Measurements from ENCODE around the gene TAL1.

Gene TAL1

DNA sequence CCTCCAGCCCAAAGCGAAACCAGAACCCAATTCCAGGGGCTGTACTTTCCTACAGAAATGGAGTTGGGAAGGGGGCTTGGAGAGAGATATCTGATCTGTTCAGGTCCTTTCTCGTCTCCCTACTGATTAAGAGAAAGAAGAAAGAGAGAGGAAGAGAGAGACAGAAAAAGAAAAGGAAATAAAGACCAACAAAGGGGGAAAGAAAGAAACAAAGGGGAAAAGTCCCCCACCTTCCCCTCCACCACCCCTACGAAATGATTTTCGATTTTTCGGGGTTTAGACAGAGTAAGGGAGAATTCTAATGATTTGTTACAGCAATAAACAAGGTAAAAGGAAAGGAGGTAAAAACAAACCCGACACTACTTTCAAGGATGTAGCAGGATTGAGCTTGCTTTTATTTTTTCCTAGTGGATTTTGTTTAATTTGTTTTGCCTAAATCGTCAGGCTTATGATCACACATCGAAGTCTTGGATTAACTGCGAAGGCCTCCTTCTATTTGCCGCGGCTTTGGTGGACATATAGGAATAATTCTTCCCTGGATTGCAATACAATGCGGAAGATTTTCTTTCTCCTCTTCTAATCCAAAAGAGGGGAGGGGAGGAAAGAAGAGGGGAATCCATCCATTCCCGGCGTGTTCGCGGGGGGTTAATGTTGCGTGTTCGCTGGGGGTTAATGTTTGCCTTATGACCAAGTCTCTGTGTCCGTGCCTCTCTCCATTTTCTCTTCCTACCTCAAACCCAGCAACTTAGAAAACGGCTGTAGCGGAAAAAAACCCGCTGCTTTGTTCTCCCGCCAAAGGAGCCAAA lies 1.9 kb downstream of the TAL1 start:
- no peak for DNase-seq (ENCODE audit: low read depth, low spot score)

DNA sequence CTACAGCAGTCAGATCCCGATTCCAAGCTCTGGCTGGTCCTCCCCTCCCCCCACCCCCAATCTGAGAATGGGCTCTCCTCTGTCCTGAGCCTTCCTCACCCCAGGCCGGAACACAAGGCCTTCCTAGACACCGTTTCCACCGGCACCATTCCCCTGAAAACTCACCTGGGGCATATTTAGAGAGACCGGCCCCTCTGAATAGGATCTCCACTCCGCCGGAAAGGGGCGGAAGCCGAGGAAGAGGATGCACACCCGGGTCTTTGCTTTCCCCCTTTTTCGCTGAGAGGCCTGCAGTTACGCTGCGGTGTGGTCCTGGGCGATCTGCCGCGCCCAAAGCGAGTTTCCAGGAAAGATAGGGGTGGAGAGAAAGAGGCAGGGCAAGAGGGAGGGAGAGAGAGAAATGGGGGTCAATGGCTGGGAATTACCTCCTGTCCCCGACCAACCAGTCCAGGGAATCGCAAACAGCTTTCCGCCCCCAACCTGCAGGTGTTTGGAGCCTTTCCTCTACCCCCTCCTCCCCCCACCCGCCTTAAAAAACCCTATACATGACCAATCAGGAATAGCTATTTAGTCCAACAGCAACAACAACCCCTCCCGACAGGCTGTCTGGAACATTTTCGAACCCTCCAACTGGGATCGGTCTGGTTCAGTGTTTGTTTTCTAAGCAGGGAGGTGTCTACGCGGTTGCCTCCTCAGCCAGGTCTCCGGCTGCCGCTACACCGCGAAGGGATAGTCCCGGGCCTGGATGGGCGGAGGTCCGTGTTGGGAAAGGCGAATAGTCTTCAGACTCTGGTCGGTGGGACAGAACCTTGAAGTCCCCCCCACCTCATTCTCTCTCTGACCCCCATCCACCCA lies 2.8 kb downstream of the TAL1 start:
- no peak for DNase-seq (ENCODE audit: low read depth, low spot score)

DNA sequence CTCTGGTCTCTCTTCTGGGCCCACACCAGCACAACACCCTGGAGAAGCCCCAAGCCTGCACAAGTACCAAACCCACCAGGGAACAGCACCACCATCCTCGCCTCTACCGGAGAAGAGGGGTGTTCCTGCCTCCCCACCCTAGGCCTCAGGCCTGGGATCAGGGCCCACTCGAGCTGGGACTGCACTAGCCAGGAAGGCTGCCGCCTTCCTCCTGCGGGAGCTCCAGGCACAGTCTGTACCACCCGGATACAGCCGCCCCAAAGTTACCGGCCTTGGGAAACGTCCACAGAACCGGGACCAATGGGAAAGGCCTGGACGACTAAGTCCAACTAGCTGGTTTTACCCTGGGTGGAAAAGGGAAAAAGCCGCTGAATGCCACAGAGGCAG lies 3.4 kb downstream of the TAL1 start:
- DNase-seq (ENCODE audit: low read depth, low spot score) = no peak

DNA sequence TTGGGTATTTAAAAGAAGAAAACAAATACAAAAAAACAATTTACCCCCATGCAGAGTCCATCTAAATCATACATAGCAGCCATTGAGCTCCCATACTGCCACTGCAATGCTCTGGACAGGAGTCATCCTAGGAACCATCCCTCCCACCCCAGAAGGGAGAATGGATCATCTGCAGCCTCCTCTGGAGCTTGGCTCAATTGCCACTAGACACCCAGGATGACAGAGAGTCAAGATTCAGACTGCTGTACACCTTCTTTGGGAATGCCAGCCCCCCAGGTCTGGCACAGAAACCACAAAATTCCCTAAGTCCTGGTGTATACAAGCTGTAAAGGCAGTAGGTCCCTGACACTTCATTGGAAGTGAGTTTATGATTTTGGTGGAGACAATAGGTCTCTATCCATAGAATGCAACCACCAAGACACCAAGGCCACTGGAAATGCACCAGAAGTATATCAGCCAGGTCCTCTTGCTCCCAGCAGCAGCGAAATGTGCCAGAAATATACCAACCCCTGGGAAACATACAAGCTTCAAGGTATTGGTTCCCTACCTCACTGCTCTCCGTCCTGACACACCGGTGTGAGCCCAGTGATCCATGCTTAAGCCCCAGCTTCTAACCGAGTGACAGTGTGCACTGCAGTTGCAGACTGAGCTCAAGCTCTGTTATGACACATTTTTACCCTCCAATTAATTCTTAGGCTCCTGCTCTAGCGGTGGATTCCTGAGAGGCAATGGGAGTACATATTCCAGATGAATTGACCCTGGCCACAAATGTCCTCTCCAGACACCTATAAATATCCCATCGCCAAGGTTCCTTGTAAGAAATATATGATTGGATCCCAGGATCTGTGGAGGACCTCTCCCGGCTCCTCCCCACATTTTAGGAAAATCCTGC lies 4.4 kb downstream of the TAL1 start:
- DNase-seq (ENCODE audit: low read depth, low spot score) = no peak

DNA sequence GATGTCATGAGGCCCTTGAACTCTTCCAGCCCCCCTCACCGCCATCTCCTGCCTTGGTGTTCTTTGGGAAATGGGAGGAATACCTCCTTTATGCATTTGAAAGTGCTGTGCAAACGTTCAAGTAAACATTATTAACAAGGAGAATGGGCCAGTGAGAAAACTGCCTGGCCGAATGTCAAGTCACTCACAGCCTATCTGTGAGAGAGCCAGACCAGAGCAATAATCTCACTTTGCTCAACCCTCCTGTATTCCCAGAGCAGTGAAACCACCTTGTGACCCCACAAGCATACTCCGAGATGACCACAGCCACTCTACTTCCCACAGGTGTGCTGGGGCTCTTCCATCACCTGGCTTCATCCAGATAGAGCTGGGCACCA lies 5.2 kb downstream of the TAL1 start:
- DNase-seq (ENCODE audit: low read depth, low spot score) = no peak

DNA sequence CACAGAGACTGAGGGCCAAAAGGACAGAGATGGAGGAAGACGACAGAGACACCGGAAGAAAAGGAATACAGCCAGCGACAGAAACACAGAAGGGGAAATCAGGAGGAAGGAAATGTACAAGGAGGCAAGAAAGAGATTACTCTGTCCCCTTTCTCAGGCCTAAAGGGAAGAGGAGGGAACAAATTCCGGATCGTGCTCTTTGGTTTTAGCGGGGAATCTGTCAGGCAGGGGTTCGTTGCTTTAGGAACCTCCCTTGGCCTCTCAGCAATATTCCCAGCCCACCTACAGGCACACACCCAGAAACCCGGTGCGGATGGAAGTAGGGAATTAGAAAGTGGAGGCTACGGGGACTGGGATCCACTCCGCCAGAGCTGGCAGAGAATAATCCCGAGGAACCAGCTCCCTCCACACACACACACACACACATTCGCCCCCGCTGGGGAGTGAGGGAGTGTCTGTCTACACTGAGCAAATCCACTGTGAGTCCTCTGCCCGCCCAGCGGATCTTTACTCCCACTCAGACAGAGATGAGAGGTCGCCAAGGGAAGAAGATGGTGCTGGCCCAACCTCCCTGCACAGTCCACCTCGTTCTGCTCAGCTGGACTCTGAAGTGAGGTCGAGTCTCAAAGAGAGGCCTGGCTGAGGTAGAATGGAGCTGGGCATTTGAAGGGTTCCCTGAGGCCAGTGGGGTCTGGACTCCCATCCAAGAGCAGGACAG lies 5.7 kb downstream of the TAL1 start:
- no peak for DNase-seq (ENCODE audit: low read depth, low spot score)

DNA sequence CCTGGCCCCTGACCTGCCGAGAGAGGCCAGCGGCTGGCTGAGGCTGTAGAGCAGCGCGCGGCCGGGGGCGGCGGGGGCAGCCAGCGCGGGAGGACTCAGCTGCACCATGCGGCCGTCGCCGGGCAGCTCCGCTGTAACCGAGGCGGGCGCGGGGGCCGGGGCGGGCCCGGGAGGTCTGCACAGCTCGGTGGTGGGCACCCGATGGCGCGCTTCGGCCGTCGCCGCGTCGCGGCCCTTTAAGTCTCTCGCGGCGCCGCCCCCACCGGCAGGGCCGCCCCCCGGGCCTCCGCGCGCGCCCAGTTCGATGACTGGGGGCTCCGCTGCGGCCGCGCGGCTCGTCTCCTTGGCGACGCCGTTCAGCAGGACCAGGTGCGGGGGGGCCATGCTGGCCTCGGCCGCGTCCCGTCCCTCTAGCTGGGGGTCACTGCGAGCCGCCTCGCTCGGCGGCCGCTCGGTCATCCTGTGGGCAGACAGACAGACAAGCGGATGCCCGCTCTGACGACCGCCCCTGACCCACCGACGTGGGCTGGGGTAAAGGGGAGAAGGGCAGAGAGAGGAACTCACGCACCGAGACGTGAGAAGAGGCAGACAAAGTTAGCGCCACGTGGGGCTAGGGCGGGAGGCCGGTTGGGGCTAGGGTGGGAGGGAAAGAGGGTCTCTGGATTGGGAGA lies 6.5 kb downstream of the TAL1 start:
- no peak for DNase-seq (ENCODE audit: low read depth, low spot score)

DNA sequence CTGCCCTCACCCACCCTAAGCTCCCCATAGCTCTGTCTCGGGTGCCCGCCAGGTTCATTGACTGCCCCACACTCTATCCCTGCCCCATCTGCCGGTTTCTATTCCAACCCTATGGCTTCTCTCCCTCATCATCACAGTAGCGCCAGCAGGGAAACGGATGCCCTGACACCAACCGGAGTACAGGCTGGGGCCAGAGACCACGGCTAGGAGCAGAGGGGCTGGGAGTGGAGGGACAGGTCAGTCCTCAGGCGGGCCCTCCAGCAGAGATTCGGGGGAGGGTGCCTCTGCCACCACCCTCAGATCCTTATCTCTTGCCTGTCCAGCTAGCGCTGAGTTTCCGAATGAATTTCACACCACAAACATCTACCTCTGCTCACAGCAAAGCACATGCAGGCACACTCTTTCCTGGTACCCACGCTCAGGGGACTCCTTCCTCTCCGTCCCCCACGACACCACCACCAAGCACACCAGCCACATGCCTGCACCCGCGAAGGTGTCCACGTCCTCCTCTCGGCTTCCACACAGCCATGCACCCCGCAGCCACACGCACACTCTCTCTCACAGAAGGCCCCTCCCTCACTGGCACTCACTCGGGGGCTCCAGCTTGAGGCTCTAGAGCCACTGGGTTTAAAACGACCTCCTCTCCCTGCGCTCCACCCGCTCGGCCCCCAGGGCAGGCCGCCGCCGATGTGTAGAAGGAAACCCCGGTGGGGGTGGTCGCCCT lies 7.2 kb downstream of the TAL1 start:
- DNase-seq (ENCODE audit: low read depth, low spot score) = no peak

DNA sequence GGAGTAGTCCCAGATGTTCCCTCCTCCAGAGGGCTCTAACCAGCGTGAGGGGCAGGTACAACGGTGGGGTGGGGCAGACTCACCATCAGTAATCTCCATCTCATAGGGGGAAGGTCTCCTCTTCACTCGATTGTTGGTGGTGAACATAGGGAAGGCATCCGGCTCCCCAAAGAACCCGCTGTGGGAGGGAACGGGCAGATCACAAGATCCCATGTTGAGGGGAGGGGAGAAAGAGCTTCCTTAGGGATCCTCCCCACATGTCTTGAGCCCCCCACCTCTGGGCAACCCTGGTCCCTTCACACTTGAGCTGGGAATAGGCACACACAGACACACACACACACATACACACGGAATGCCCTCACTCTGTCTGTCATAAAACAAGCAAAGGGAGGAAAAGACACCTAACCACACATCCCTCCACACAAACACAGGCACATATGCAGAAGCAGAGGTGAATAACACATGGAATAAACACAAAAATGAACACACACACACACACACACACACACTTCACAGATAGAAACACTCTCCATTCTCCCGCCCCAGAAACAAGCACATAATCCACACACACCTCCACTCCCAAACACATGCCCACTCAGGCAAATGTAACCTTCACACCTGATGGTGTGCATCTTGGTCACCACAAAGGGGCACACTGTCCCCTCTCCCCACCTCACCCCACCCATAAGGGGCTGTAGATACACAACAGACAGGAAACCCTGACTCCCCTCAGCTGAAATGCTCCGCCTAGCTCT lies 7.9 kb downstream of the TAL1 start:
- DNase-seq (ENCODE audit: low read depth, low spot score) = no peak

DNA sequence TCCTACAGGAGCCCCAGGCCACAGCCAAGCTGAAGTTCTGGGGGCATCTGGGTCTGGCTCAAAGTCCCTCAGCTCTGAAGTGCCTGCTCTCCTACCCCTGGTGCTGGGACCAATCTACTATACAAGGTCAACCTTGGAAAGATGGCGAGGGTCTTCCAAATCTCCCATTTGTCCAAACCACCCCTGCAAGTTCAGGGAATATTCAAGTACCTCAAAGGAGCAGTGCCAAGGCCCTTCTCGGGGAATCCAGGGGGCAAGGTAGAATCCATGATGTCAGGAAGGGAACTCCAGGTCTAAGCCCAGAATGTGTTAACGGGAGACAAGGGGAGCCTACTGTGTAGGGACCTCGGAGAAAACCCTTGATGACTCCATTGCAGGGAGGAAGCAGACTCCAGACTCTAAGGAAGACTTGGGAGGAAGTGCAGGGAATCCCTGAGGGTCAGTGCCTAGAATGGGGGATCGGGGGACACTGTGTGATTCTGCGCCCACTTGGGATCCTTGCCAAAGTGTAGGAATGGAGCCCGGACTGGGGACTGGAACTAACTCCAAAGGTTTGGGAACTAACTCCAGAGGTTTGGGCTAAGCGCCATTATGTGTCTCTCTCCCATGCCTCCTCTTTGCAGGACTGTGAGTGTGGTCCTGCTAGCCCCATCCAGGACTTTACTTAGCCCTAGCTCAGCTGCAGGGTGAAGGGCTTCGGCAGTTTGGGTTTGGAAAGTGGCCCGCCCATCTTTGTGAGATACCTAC lies 8.7 kb downstream of the TAL1 start:
- no peak for DNase-seq (ENCODE audit: low read depth, low spot score)

DNA sequence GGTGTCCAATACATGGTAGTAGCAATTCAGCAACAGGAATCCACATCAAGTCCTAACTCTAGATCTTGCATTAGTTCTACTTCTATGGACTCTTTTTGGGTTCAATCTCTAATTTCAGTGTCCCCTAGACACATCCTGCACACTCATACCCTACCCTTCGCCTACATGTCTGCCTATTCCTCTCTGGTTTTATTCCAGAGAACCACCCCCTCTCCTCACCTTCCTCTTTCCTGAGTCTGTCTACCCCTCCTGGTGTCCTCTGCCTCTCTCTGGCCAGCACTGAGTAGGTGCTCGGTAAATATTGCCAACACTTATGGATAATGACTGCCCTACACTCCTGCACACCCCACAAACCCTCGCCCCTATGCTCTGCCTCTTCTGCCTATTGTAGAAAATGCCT lies 9.5 kb downstream of the TAL1 start:
- no peak for DNase-seq (ENCODE audit: low read depth, low spot score)

DNA sequence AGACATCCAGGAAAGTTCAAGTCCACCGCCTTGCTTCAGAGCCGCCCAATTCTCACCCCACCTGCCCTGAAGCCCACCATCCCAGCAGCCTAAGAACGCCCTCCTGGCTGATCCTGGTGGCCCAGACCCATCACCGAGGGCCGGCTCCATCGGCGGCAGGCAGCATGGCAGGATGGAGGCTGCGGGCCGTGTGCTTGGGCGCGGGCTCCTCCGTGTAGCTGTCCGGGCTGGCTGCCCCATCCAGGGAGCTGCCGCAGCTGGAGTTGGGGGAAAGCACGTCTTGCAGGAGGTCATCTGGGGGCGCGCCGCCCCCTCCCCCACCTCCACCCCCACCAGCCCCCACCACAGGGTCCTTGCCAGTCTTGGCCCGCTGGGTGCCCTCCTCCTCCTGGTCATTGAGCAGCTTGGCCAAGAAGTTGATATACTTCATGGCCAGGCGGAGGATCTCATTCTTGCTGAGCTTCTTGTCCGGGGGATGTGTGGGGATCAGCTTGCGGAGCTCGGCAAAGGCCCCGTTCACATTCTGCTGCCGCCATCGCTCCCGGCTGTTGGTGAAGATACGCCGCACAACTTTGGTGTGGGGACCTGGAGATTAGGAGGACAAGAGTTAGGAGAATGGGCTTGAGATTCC lies 12.3 kb downstream of the TAL1 start:
- no peak for DNase-seq (ENCODE audit: low read depth, low spot score)

DNA sequence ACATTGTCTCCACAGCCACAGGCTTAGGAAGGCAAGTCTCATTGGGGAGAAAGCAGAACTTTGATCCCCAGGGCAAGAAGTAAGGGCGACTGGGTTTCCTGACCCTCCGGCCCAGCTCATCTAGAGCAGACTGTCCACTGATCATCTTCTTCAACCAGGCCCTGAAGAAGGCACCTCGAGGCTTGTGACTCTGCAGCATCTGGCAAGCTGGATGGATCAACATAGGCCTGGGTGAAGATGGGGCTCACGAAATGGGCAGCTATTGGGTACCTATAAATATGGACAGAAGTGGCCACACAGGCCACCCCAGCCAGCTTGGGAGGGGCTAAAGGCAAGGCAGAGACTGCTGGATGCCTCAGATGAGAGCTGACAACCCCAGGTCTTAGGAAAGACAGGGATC lies 13.0 kb downstream of the TAL1 start:
- no peak for DNase-seq (ENCODE audit: low read depth, low spot score)

DNA sequence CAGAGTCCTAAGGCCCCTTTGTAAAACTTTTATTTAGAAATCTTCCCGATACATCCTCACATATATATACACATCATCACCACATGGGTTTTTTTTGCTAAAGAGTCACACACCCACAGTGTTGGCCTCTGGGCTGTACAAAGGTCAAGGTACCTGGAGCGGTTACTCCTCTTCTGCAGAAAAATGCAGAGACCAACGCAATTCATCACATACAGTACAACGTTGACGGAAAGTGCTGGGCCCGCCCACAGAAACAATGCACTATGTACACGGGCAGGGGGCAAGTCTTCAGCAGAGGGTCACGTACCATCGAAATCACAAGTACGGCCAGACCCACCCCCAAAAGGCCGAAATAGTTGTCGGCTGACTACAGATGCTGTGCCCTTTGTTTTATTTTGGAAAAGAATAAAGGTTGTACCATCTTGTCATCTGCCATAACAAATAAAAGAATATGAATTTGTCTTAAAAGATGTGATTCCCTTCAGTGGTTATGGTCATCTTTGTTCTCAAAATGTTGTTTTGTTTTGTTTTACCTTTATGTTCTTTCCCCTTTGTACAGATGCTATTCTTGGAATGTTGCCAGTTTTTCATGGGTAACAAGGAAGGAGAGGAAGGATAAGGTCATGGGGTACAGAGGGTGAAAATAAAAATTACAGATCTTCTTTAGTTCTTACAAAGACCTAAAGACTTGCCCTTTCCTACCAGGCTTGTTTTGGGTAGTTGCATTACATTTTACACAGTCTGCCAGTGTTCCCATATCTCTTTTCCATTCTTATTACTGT lies 15.6 kb downstream of the TAL1 start:
- DNase-seq (ENCODE audit: low read depth, low spot score) = no peak

DNA sequence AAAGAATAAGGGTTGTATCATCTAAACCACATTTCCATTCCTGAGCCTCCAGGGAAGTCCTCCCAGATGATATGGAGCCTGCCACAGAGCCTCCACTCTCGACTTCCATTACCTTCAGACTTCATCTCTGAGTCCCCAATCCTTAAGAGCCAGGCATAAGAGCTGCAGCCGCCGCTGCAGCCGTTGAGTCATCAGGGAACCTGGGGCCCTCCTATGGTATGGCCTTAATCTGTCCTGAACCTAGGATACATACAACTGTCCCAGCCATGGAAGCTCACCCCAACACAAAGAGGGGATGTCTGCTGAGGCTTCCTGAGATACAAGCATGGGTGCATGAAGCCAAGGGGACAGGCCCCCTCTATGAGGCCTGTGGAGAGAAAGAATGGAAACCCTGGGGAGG lies 16.3 kb downstream of the TAL1 start:
- DNase-seq (ENCODE audit: low read depth, low spot score) = no peak

DNA sequence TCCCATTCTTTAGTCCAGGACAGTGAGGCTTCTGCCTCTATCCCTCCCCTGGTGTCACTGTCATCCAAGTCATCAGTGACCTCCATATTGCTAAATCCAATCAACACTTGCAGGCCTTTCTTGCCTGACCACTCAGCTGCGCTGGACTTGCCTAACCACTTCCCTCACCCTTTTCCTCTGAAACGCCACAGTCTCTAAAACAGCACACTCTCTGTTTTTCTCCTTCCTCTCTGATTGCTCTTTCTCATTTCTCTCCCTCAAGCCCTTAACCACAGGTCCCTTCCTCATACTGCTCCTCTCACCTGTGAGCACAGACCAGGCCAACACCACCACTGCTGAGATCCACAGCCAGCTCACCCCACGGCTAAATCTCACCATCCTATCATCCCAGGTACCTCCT lies 17.5 kb downstream of the TAL1 start:
- no peak for DNase-seq (ENCODE audit: low read depth, low spot score)

DNA sequence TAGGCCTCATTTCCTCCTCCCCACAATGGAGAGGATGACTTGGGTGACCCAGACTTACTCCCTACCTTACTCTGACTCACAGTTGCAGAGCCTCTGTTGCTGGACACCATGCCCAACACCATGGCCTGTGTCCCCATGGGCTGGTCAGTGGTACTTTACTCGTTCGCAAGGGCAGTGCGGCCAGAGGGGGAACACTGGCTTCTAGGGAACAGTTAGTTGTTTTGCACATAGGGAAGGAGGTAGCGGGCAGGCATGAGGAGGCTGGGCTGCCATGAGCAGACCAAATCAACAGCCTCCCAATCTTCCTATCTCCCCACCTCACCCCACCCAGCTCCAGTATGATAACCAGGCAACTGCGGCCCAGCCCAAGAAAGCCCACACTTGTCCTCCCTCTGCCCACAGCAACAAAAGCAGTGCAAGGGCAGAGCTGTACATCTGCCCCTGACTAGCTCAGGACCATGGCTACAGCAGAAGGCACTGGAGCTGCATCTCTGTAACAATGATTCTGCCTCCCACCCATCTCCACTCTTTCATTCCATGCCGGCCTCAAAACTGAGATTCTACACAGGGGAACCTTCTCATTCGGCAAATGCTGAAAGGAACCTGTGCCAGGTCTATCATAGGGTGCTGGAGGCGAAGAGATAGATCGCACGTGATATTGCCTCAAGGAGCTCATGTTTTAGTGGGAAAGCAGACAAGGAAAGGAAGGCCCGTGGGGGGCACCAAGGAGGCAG lies 18.6 kb downstream of the TAL1 start:
- DNase-seq (ENCODE audit: low read depth, low spot score) = no peak

All from iPS DF 19.7 (cell line).